ENCODE measurements around the gene SSR4. TPM values are rescaled to one million over a fixed set of nuclear protein-coding genes. Genes with fewer than 3 reads are reported as not detected.

Gene SSR4
- total and polyA plus RNA-seq, 2 donors (not counting 1 experiment from before 2014, with no cell fraction given), result 134 to 297 TPM

DNA sequence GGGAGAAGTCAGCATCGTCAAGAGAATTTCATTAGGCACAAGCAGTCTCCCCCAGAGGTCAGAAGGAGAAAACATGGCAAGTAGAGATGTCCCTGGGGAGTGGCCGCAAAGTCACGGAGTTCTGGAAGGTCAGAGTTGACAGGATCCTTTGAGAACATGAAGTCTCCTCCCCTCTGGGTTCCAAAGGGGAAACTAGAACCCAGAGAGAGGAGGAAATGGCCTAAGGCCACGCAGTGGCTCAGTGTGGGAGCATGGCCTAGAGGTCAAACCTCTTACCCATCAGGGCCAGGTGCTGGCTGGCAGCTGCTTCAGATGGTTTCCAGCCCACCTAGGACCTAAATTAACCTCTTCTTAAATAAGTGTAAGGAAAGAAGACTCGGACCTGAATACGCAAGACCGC is 1.2 kb upstream of the SSR4 start:
- TF ChIP-seq, protein P1, sequence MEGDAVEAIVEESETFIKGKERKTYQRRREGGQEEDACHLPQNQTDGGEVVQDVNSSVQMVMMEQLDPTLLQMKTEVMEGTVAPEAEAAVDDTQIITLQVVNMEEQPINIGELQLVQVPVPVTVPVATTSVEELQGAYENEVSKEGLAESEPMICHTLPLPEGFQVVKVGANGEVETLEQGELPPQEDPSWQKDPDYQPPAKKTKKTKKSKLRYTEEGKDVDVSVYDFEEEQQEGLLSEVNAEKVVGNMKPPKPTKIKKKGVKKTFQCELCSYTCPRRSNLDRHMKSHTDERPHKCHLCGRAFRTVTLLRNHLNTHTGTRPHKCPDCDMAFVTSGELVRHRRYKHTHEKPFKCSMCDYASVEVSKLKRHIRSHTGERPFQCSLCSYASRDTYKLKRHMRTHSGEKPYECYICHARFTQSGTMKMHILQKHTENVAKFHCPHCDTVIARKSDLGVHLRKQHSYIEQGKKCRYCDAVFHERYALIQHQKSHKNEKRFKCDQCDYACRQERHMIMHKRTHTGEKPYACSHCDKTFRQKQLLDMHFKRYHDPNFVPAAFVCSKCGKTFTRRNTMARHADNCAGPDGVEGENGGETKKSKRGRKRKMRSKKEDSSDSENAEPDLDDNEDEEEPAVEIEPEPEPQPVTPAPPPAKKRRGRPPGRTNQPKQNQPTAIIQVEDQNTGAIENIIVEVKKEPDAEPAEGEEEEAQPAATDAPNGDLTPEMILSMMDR (IDR thresholded peaks at IDR 0.05), result no peak
- TF ChIP-seq EZH2 (IDR thresholded peaks at IDR 0.05; ENCODE audit: borderline replicate concordance, insufficient read depth, low read depth, low read length, poor library complexity, severe bottlenecking), result no peak
- ATAC-seq (ENCODE audit: low read depth), result no peak
- Mint-ChIP-seq H3K4me3 (peak overlapping the region; percentile 93), H3K9me3 (ENCODE audit: insufficient read depth) (no peaks in the 10 kb centered on the region), H3K27ac (peak overlapping the region; percentile 85), H3K27me3 (no peaks in the 10 kb centered on the region), H3K4me1 (peaks cover 30% of the 10 kb centered on the region)
- Histone ChIP-seq H4K20me1 (ENCODE audit: control insufficient read depth, insufficient read depth, low read length, poor library complexity, severe bottlenecking) (peaks cover 8% of the 10 kb centered on the region), H3K36me3 (replicated peaks in 1 of 2; ENCODE audit: control extremely low read depth in 1 of 2, control insufficient read depth in 1 of 2, extremely low read depth in 1 of 2, insufficient read depth in 2 of 2, low read length in 1 of 2) (peaks cover 0 to 13% of the 10 kb centered on the region in 2 experiments), H2AFZ (ENCODE audit: insufficient read depth, low read depth, low read length, poor library complexity, severe bottlenecking) (peak overlapping the region; percentile 84), H3K79me2 (ENCODE audit: control insufficient read depth, insufficient read depth, low read length) (peaks cover 61% of the 10 kb centered on the region), H3K4me3 (ENCODE audit: control extremely low read depth in 1 of 5, extremely low read depth in 1 of 5, insufficient read depth in 1 of 5, low read depth in 2 of 5, low read length in 4 of 5) (peak overlapping the region; percentile 43 to 80 (median 70)), H3K27ac (ENCODE audit: low read length in 2 of 2) (peak overlapping the region; percentile 87 to 90), H3K27me3 (replicated peaks in 1 of 4; ENCODE audit: control extremely low read depth in 1 of 4, control insufficient read depth in 3 of 4, insufficient read depth in 4 of 4, low read length in 3 of 4) (no peaks in the 10 kb centered on the region), H3K4me1 (ENCODE audit: control insufficient read depth in 2 of 2, insufficient read depth in 2 of 2, low read length in 2 of 2) (peaks cover 16 to 24% of the 10 kb centered on the region in 2 donors), H3K9ac (ENCODE audit: low read length) (peak overlapping the region; percentile 78), H3K4me2 (replicated peaks; ENCODE audit: low read depth, low read length, poor library complexity, severe bottlenecking) (peak overlapping the region; percentile 81), H3K9me3 (ENCODE audit: control extremely low read depth in 1 of 3, control insufficient read depth in 2 of 3, insufficient read depth in 1 of 3, low read length in 2 of 3) (no peaks in the 10 kb centered on the region)
- intact Hi-C loops (cut with micrococcal nuclease), result no loop called here
- DNase-seq, result no peak
- ChIA-PET POLR2A (interaction anchor here (1.5 kb wide), 1 partner anchor 132 kb away, joined by 11 read pairs; no protein-coding TSS in a partner anchor), CTCF (interaction anchor here (2.6 kb wide), 1 partner anchor 130 kb away, joined by 9 read pairs; no protein-coding TSS in a partner anchor)
- no CpG with 5 or more reads among the region's 7 CpGs for WGBS (ENCODE audit: insufficient coverage)

All from B cell (primary cell).